Glutamatergic neuron (in vitro differentiated cells): ENCODE results near the gene NECTIN4. TPM values are rescaled to one million over a fixed set of nuclear protein-coding genes. Genes with fewer than 3 reads are reported as not detected.

Source experiments
- DNase-seq: peaks from one replicate; pipeline ENCODE4 v3.0.0; 2022
- H3K27ac Mint-ChIP-seq: one replicate; pipeline ENCODE4 v1.8.0; 2020; ENCODE audit warnings: mild to moderate bottlenecking, mixed read lengths, inconsistent platforms; ENCODE audit not compliant: unreplicated experiment
- H3K27me3 Mint-ChIP-seq: one replicate; pipeline ENCODE4 v1.8.0; 2020; ENCODE audit warnings: mild to moderate bottlenecking, moderate library complexity, mixed read lengths, inconsistent platforms; ENCODE audit not compliant: unreplicated experiment
- H3K36me3 Mint-ChIP-seq: one replicate; pipeline ENCODE4 v1.8.0; 2020; ENCODE audit warnings: mild to moderate bottlenecking, mixed read lengths, inconsistent platforms; ENCODE audit not compliant: unreplicated experiment
- H3K4me1 Mint-ChIP-seq: one replicate; pipeline ENCODE4 v1.8.0; 2020; ENCODE audit warnings: mild to moderate bottlenecking, low read depth, mixed read lengths, inconsistent platforms; ENCODE audit not compliant: unreplicated experiment
- H3K4me3 Mint-ChIP-seq: one replicate; pipeline ENCODE4 v1.8.0; 2020; ENCODE audit warnings: mild to moderate bottlenecking, mixed read lengths, inconsistent platforms; ENCODE audit not compliant: unreplicated experiment
- H3K9me3 Mint-ChIP-seq: one replicate; pipeline ENCODE4 v1.8.0; 2020; ENCODE audit warnings: mild to moderate bottlenecking, moderate library complexity, mixed read lengths, inconsistent platforms; ENCODE audit not compliant: unreplicated experiment
- CTCF ChIP-seq: fragments of 200-600 bp; sonication (generic); IDR thresholded peaks from one replicate; pipeline ENCODE4 v1.5.0; 2021; ENCODE audit not compliant: partially characterized antibody, unreplicated experiment
- total RNA-seq: library from RNA; stranded (reverse); fragmentation: NEBNext Ultra II Directional; extraction: Animal tissue kit (Norgen Biotek cat#: 25700); gene quantifications from one replicate; pipeline ENCODE4 v1.2.1, GENCODE V29; 2021; ENCODE audit not compliant: unreplicated experiment

NECTIN4 gene
- total RNA-seq, 1 donor from 2014 or later, result 0.39 TPM

GRCh38 chr1:161122967-161123366, 33.6 kb upstream of the NECTIN4 start:
- H3K27me3 Mint-ChIP-seq, result no peaks in the 10 kb centered on the region
- no peak for TF ChIP-seq CTCF
- H3K36me3 Mint-ChIP-seq, result no peaks in the 10 kb centered on the region
- H3K4me3 Mint-ChIP-seq, result no peak overlapping the region
- peaks cover 8% of the 10 kb centered on the region for H3K4me1 Mint-ChIP-seq
- H3K27ac Mint-ChIP-seq, result no peak overlapping the region
- H3K9me3 Mint-ChIP-seq, result peaks cover 4% of the 10 kb centered on the region
- DNase-seq, result no peak

GRCh38 chr1:161121834-161122233, 32.5 kb upstream of the NECTIN4 start:
- H3K9me3 Mint-ChIP-seq, result peaks cover 4% of the 10 kb centered on the region
- peaks cover 3% of the 10 kb centered on the region for H3K4me1 Mint-ChIP-seq
- no peak for TF ChIP-seq CTCF
- no peaks in the 10 kb centered on the region for H3K27me3 Mint-ChIP-seq
- no peaks in the 10 kb centered on the region for H3K36me3 Mint-ChIP-seq
- H3K4me3 Mint-ChIP-seq, result no peak overlapping the region
- no peak for DNase-seq
- H3K27ac Mint-ChIP-seq, result no peak overlapping the region

- Mint-ChIP-seq H3K4me1 (peaks cover 3% of the 10 kb centered on the region), H3K27ac (no peak overlapping the region), H3K27me3 (peaks cover 2% of the 10 kb centered on the region), H3K36me3 (no peaks in the 10 kb centered on the region), H3K4me3 (no peak overlapping the region), H3K9me3 (peaks cover 4% of the 10 kb centered on the region)
- TF ChIP-seq CTCF, result no peak
- no peak for DNase-seq
Observed at GRCh38 chr1:161121042-161121650, 31.8 kb upstream of the NECTIN4 start.

GRCh38 chr1:161119092-161119903, 29.9 kb upstream of the NECTIN4 start:
- Mint-ChIP-seq H3K4me1 (peaks cover 3% of the 10 kb centered on the region), H3K4me3 (peak overlapping the region; percentile 92), H3K27ac (peak overlapping the region; percentile 6), H3K9me3 (no peaks in the 10 kb centered on the region), H3K36me3 (no peaks in the 10 kb centered on the region), H3K27me3 (peaks cover 2% of the 10 kb centered on the region)
- no peak for TF ChIP-seq CTCF
- no peak for DNase-seq
